ENCODE results near the gene SNX1. TPM values are rescaled to one million over a fixed set of nuclear protein-coding genes. Genes with fewer than 3 reads are reported as not detected.

Gene SNX1
- total and polyA plus RNA-seq, 10 of the 15 experiments (the other 5 are each of a cell fraction or from before 2014, with no cell fraction given), result 17.8 to 115 (median 96.3) TPM

GRCh38 chr15:64095795-64096667 is at the start of gene SNX1 (continued):
- TF ChIP-seq MXI1 (IDR thresholded peaks at IDR 0.05; ENCODE audit: low read depth, low read length), result peak; percentile 68; the same call in 1 of the 2 replicates
- peak; percentile 50 for TF ChIP-seq SP1 (IDR thresholded peaks at IDR 0.05; ENCODE audit: low read depth, low read length)
- TF ChIP-seq SRF (IDR thresholded peaks at IDR 0.05; ENCODE audit: low read depth in 2 of 2, low read length in 2 of 2), result peak in 1 of 2 experiments; percentile 55; a peak in 1 of 4 replicates
- TF ChIP-seq RBBP5 (conservative IDR thresholded peaks at IDR 0.05), result 0 out of 2 replicates have a peak, but pooled peaks have one; percentile 70
- TF ChIP-seq BACH1 (IDR thresholded peaks at IDR 0.05; ENCODE audit: borderline replicate concordance), result peak; percentile 84
- peak; percentile 86 for TF ChIP-seq CBFB (IDR thresholded peaks at IDR 0.05; ENCODE audit: low read depth)
- TF ChIP-seq, protein P1, sequence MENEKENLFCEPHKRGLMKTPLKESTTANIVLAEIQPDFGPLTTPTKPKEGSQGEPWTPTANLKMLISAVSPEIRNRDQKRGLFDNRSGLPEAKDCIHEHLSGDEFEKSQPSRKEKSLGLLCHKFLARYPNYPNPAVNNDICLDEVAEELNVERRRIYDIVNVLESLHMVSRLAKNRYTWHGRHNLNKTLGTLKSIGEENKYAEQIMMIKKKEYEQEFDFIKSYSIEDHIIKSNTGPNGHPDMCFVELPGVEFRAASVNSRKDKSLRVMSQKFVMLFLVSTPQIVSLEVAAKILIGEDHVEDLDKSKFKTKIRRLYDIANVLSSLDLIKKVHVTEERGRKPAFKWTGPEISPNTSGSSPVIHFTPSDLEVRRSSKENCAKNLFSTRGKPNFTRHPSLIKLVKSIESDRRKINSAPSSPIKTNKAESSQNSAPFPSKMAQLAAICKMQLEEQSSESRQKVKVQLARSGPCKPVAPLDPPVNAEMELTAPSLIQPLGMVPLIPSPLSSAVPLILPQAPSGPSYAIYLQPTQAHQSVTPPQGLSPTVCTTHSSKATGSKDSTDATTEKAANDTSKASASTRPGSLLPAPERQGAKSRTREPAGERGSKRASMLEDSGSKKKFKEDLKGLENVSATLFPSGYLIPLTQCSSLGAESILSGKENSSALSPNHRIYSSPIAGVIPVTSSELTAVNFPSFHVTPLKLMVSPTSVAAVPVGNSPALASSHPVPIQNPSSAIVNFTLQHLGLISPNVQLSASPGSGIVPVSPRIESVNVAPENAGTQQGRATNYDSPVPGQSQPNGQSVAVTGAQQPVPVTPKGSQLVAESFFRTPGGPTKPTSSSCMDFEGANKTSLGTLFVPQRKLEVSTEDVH (IDR thresholded peaks at IDR 0.05; ENCODE audit: low read depth, partially characterized antibody), result peak; percentile 32
- TF ChIP-seq SIX5 (IDR thresholded peaks at IDR 0.05; ENCODE audit: low read depth, low read length, severe bottlenecking), result peak; percentile 57
- no peak for TF ChIP-seq FOS (IDR thresholded peaks at IDR 0.05; ENCODE audit: borderline replicate concordance, extremely low read depth, insufficient read length)
- peak; percentile 88 for TF ChIP-seq POLR2AphosphoS2 (IDR thresholded peaks at IDR 0.05; ENCODE audit: low read depth, low read length)
- TF ChIP-seq BRCA1 (IDR thresholded peaks at IDR 0.05; ENCODE audit: low read depth, low read length), result no peak
- no peak for TF ChIP-seq KDM1A (IDR thresholded peaks at IDR 0.05; ENCODE audit: borderline replicate concordance)
- TF ChIP-seq RCOR1 (conservative IDR thresholded peaks at IDR 0.05; ENCODE audit: low read depth, low read length), result 0 out of 2 replicates have a peak, but pooled peaks have one; percentile 70
- TF ChIP-seq ATF2 (IDR thresholded peaks at IDR 0.05; ENCODE audit: low read length), result no peak
- TF ChIP-seq TCF12 (IDR thresholded peaks at IDR 0.05; ENCODE audit: low read depth, low read length), result peak; percentile 75; the same call in 1 of the 2 replicates
- TF ChIP-seq RB1 (IDR thresholded peaks at IDR 0.05; ENCODE audit: borderline replicate concordance), result peak; percentile 84; the same call in 1 of the 2 replicates
- TF ChIP-seq, protein P2, sequence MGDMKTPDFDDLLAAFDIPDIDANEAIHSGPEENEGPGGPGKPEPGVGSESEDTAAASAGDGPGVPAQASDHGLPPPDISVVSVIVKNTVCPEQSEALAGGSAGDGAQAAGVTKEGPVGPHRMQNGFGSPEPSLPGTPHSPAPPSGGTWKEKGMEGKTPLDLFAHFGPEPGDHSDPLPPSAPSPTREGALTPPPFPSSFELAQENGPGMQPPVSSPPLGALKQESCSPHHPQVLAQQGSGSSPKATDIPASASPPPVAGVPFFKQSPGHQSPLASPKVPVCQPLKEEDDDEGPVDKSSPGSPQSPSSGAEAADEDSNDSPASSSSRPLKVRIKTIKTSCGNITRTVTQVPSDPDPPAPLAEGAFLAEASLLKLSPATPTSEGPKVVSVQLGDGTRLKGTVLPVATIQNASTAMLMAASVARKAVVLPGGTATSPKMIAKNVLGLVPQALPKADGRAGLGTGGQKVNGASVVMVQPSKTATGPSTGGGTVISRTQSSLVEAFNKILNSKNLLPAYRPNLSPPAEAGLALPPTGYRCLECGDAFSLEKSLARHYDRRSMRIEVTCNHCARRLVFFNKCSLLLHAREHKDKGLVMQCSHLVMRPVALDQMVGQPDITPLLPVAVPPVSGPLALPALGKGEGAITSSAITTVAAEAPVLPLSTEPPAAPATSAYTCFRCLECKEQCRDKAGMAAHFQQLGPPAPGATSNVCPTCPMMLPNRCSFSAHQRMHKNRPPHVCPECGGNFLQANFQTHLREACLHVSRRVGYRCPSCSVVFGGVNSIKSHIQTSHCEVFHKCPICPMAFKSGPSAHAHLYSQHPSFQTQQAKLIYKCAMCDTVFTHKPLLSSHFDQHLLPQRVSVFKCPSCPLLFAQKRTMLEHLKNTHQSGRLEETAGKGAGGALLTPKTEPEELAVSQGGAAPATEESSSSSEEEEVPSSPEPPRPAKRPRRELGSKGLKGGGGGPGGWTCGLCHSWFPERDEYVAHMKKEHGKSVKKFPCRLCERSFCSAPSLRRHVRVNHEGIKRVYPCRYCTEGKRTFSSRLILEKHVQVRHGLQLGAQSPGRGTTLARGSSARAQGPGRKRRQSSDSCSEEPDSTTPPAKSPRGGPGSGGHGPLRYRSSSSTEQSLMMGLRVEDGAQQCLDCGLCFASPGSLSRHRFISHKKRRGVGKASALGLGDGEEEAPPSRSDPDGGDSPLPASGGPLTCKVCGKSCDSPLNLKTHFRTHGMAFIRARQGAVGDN (IDR thresholded peaks at IDR 0.05), result peak; percentile 65; the same call in 1 of the 2 replicates
- peak; percentile 71 for TF ChIP-seq CREB1 (IDR thresholded peaks at IDR 0.05; ENCODE audit: low read depth)

All from GM12878 (cell line).